Measurements from ENCODE around the gene DLGAP4. TPM values are rescaled to one million over a fixed set of nuclear protein-coding genes. Genes with fewer than 3 reads are reported as not detected.

Gene DLGAP4
- total and polyA plus RNA-seq, 2 of the 13 experiments (the other 11 are each of a cell fraction or from before 2014, with no cell fraction given) = 15.2 to 26.7 TPM

DNA sequence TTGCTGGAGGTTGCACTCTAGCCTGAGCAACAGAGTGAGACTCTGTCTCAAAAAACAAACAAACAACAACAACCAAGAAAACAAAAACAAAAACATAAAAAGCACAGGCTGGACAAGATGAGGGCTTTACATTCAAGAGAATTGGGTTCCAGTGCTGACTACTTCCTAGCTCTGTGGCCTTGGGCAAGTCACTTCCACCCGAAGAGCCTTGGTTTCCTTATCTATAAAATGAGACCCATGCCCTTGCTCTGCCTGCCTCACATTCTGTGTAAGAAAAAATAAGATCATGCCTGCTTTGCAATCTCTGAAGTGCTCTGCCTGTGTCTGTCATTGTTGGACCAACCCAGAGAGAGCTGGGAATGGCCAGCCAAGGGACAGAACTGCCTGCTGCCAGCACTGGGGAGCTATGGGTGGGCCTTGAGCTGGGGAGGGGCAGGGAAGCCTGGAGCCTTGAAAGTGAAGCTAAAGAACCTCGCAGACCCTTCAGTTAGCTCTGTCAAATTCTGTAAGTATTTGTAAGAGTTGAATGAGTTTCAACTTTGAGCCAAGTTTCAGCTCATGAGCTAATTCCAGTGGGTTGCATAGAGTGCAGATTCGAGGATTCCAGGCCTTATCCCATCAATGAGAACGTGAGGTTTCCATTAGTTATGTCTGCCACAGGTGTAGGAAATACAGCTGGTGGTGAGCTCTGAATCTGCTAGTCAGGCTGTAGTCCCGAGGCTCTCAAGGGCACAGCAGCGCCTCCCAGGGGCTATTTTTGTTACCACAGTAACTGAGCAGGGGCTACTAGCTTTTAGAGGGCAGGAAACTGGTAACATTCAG, 93.2 kb downstream of the DLGAP4 start (continued):
- TF ChIP-seq RORA (CRISPR knock-in tag; IDR thresholded peaks at IDR 0.05) (no peak), PLRG1 (conservative IDR thresholded peaks at IDR 0.05) (no peak), HMG20A (CRISPR knock-in tag; IDR thresholded peaks at IDR 0.05; ENCODE audit: borderline replicate concordance) (no peak), BRCA1 (CRISPR knock-in tag; IDR thresholded peaks at IDR 0.05) (no peak; the same call in 1 of the 2 replicates), SP1 (IDR thresholded peaks at IDR 0.05) (no peak), SP1 (CRISPR knock-in tag; IDR thresholded peaks at IDR 0.05) (no peak; the same call in 1 of the 2 replicates), HMG20B (CRISPR knock-in tag; conservative IDR thresholded peaks at IDR 0.05) (no peak), TP53 (CRISPR knock-in tag; conservative IDR thresholded peaks at IDR 0.05) (0 out of 2 replicates have a peak, but pooled peaks have one; percentile 21), TARDBP (CRISPR knock-in tag; IDR thresholded peaks at IDR 0.05) (no peak), FOXC1 (CRISPR knock-in tag; IDR thresholded peaks at IDR 0.05; ENCODE audit: borderline replicate concordance) (no peak; the same call in 1 of the 2 replicates), JUND (CRISPR knock-in tag; IDR thresholded peaks at IDR 0.05) (no peak), ZNF605 (CRISPR knock-in tag; IDR thresholded peaks at IDR 0.05) (0 out of 2 replicates have a peak, but pooled peaks have one; percentile 42), ZNF850 (CRISPR knock-in tag; conservative IDR thresholded peaks at IDR 0.05) (no peak), NFE2L2 (IDR thresholded peaks at IDR 0.05; ENCODE audit: low read length) (peak; percentile 12; the same call in 1 of the 2 replicates), SETDB1 (CRISPR knock-in tag; IDR thresholded peaks at IDR 0.05; ENCODE audit: borderline replicate concordance) (0 out of 2 replicates have a peak, but pooled peaks have one; percentile 61), CBFB (CRISPR knock-in tag; IDR thresholded peaks at IDR 0.05) (no peak), NFATC3 (CRISPR knock-in tag; IDR thresholded peaks at IDR 0.05) (no peak), MBD4 (IDR thresholded peaks at IDR 0.05; ENCODE audit: borderline replicate concordance, low read length) (no peak), ZNF235 (CRISPR knock-in tag; IDR thresholded peaks at IDR 0.05; ENCODE audit: borderline replicate concordance) (no peak), NR2F6 (IDR thresholded peaks at IDR 0.05) (no peak), NR2F6 (CRISPR knock-in tag; IDR thresholded peaks at IDR 0.05) (no peak; the same call in 1 of the 2 replicates), ZSCAN29 (CRISPR knock-in tag; conservative IDR thresholded peaks at IDR 0.05) (no peak), ZNF557 (CRISPR knock-in tag; IDR thresholded peaks at IDR 0.05) (no peak), U2AF1 (optimal IDR thresholded peaks at IDR 0.05; ENCODE audit: low read depth, low read length) (no peak), BCL6 (CRISPR knock-in tag; IDR thresholded peaks at IDR 0.05) (no peak)
- TF ChIP-seq, protein P1, sequence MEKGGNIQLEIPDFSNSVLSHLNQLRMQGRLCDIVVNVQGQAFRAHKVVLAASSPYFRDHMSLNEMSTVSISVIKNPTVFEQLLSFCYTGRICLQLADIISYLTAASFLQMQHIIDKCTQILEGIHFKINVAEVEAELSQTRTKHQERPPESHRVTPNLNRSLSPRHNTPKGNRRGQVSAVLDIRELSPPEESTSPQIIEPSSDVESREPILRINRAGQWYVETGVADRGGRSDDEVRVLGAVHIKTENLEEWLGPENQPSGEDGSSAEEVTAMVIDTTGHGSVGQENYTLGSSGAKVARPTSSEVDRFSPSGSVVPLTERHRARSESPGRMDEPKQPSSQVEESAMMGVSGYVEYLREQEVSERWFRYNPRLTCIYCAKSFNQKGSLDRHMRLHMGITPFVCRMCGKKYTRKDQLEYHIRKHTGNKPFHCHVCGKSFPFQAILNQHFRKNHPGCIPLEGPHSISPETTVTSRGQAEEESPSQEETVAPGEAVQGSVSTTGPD (CRISPR knock-in tag; IDR thresholded peaks at IDR 0.05) = no peak
- TF ChIP-seq, protein P2, sequence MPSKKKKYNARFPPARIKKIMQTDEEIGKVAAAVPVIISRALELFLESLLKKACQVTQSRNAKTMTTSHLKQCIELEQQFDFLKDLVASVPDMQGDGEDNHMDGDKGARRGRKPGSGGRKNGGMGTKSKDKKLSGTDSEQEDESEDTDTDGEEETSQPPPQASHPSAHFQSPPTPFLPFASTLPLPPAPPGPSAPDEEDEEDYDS (CRISPR knock-in tag; IDR thresholded peaks at IDR 0.05) = peak; percentile 42; the same call in 1 of the 2 replicates
- TF ChIP-seq, protein P3, sequence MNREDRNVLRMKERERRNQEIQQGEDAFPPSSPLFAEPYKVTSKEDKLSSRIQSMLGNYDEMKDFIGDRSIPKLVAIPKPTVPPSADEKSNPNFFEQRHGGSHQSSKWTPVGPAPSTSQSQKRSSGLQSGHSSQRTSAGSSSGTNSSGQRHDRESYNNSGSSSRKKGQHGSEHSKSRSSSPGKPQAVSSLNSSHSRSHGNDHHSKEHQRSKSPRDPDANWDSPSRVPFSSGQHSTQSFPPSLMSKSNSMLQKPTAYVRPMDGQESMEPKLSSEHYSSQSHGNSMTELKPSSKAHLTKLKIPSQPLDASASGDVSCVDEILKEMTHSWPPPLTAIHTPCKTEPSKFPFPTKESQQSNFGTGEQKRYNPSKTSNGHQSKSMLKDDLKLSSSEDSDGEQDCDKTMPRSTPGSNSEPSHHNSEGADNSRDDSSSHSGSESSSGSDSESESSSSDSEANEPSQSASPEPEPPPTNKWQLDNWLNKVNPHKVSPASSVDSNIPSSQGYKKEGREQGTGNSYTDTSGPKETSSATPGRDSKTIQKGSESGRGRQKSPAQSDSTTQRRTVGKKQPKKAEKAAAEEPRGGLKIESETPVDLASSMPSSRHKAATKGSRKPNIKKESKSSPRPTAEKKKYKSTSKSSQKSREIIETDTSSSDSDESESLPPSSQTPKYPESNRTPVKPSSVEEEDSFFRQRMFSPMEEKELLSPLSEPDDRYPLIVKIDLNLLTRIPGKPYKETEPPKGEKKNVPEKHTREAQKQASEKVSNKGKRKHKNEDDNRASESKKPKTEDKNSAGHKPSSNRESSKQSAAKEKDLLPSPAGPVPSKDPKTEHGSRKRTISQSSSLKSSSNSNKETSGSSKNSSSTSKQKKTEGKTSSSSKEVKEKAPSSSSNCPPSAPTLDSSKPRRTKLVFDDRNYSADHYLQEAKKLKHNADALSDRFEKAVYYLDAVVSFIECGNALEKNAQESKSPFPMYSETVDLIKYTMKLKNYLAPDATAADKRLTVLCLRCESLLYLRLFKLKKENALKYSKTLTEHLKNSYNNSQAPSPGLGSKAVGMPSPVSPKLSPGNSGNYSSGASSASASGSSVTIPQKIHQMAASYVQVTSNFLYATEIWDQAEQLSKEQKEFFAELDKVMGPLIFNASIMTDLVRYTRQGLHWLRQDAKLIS (CRISPR knock-in tag; IDR thresholded peaks at IDR 0.05) = no peak

Data from HepG2 (cell line).